ENCODE results near the gene IMPDH2.

Gene IMPDH2

DNA sequence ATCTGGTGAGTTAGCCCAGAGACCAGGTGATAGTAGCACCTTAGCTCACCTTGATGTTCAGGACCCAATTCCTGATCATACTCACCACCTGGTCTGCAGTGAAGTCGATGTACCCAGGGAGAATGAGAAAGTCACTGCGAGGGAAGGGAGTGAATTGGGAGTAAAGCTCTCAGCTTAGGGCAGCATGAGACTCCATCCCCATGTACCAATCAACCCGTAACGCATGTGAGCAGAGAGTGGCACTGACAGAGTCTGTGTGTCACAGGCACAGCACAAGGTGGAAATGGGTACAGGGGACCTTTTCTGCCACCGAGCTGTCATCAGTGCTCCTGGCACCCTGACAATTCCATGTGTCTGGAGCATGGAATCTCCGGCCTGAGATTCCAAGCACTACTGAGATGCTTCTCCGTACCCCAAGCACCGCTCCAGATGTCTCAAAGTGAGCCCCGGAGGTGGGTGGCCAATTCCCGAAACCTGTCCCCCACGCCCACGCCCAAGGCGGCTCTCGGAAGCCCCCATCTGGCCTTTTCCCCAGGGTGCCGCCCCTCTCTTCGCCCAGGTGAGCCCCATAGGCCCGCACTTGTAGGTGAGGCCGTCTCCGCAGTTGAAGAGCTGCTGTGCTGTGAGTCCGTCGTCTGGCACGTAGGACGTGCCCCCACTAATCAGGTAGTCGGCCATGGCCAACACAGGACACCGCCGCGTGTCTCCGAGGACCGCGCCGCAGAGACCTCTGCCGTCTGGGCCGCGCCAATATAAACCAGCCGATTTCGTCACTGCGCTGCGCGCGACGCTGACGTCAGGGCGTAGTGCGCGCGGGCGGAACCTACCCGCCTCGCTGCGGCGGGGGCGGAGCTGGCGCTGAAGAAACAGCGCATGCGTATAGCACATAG, at the start of gene IMPDH2:
TSS of gene IMPDH2 (minus strand) at position 726 of the 890 bp plus-strand sequence. CDS start at position 678, 48 bp downstream.
- DNase-seq, result peak; percentile 72

DNA sequence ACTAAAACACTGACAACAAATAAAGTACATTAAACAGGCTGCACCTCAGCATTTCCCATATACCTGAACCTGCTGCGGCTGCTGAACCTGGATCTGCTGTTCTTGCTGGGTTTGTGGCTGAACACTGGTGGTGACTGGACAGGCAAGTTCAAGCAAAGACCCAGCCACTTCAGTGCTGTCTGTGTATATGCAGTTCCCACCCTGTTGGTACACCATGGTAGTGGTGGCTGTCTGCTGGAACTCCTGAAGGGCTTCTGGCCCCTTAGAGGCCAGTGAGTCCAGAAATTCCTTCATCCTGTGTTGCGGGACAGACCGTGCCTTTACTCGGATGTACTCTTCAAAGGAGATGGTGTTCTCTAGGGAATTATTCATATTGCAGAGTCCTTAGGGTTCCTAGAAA, 47.4 kb upstream of the IMPDH2 start:
- no peak for DNase-seq

DNA sequence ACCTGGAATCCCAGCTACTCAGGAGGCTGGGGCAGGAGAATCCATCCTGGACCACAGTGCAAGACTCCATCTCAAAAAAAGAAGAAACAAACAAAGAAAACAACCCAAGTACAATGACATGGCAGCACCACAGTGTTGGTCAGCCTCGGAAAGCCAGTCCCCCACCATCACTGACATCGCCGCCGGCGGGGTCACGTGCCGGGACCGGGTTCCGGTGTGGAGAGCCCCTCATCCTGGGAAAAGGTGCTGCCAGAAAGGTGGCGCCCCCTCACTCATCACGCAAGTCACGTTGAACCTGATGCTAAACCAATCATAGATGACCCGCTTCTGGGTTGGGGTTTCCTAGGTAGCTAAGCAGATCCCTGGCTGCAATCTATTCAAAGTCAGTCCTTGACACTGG, 46.9 kb upstream of the IMPDH2 start:
- no peak for DNase-seq

DNA sequence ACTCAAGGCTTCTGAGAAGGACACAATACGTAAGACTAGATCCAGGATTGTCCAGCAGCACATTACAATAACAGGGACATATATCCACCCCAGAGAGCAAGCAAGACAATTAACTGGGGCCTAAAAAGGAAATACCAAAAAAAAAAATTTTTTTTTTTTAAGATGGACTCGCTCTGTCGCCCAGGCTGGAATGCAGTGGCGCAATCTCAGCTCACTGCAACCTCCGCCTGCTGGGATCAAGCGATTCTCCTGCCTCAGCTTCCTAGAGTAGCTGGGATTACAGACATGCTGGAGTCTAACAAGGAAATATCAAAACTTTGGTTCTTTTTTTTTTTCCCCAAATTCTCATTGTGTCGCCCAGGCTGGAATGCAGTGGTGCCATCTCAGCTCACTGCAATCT, 28.8 kb upstream of the IMPDH2 start:
- DNase-seq, result no peak

DNA sequence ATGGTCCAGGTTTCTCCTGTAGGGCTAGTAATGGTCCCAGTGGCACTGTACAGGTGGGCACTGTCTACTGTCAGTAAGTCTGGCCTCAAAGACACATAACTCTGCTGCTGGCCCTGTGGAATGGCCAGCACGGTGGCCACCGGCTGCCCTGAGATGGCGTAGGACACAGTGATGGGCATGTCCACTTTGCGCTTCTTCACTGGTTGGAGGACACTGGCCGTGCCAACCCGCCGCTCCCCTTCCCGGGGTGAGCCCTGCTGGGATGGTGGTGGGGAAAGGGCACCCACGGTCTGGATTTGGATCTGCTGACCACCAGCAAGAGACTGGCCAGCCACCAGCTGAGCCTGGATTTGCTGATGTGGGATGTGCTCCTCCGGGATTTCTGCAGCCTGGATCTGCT, 28.1 kb upstream of the IMPDH2 start:
- DNase-seq, result no peak

DNA sequence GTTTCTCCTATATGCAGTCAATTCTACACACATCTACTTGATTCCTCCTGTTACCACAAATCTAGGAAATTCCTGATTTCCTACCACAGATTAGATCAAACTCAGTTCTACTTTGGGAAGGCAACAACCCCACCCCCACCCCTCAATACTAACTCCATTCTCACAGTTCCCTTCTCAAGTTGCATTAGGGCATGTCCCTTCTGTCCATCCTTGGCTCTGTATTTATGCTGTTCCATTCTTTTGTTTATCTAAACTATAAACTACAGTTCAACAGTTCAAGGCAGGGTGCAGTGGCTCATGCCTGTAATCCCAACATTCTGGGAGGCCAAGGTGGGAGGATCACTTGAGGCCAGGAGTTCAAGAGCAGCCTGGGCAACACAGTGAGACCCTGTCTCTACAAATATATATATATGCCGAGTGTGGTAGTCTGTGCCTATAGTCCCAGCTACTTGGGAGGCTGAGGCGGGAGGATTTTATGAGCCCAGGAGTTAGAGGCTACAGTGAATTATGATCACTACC, 25.2 kb upstream of the IMPDH2 start:
- DNase-seq, result no peak

DNA sequence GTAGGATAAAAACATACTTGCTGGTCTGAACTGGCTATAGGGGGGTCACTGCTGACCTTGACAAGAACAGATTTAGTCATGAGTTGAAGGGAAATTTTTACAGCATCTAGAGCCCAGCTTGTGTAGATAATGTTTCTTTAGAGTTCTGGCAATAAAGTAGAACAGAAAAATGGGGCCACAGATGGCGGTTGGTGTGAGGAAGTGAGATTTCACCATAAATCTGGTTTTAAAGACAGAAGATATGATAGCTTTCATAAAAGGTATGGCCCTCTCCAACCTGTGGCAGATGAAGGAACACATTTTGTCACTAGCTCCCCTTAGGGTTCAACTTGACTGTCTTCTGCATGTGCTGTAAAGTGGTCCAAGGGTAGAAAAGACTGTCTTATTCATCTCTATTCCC, 24.3 kb upstream of the IMPDH2 start:
- DNase-seq, result no peak

DNA sequence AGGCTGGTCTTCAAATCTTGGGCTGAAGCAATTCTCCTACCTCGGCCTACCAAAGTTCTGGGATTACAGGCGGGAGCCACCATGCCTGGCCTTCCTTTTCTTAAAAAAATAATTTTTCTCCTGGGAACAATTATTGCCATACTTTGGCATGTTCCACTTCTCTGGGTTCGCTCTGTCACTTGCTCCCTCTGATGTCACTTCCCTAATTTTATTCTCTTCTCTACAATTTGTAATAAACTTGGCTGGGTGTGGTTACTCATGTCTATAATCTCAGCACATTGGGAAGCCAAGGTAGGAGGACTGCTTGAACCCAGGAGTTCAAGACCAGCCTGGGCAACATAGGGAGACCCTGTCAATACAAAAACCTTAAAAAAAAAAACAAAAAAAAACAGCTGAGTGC, 6.1 kb upstream of the IMPDH2 start:
- no peak for DNase-seq

DNA sequence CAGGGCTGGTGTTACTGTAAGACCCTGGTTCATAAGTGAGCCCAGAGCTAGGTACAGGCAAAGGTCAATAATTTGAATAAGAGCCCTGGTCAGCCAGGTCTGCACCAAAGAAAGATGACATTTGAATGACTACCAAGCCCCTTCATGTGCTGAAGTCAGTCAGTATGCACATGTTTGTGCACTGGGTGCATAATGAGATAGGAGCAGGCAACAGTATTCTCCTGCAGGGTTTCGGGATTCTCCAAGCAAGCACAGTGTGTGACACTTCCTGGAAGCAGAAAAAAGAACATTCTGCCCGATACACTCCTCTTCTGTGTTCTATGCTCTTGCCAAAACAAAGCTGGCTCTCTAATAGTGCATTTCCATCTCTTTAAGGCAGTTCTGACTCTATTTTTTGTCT, 5.5 kb upstream of the IMPDH2 start:
- DNase-seq, result no peak

DNA sequence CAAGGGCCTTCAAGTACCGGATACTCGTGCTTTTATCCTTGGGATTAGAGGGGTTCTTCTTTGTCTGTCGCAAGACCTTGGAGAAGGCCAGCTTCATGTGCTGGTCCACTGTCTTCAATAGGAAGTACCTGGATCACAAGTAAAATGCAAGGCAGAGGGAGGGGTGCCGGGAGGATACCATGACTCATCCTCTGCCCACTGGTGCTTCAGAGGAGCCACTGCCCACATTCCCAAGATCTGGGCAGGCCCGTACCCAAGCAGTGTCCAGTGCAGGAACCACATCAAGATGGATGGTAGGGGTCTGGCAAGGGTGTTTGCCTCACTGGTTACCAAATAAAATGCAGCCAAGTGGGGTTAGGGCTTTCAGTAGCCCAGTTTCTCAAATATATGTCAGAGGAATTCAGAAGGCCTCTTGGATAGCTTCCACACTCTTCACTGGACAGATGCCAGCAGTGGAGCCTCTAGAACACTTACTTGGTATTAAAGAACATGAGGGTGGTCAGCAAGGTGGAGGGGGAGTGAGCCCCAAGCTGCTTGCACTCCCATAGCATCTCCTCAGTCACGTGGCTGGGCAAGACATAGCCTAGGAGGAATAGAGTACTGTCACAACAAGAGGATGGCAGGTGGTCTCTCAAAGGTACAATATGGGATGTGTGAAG, 3.6 kb upstream of the IMPDH2 start:
- DNase-seq, result no peak

DNA sequence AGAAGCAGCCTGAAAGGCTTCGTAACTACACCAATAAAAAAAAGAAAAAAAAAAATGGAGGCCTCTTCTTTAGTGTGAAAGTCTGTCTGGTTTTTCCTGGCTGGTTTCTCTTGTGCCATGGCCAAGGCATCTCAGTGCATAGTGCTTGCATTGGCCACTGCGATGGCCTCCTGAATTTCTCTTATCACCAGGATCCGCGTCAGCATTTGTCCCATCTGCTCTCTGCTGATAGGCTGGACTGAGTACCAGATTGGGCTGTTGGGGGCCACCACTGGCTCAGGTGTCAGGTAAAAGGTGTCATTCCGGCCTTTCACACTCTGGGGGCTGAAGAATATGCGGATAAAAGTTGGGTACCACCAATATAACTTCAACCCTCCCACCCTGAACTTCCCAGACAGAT, 1.1 kb upstream of the IMPDH2 start:
- DNase-seq, result no peak

DNA sequence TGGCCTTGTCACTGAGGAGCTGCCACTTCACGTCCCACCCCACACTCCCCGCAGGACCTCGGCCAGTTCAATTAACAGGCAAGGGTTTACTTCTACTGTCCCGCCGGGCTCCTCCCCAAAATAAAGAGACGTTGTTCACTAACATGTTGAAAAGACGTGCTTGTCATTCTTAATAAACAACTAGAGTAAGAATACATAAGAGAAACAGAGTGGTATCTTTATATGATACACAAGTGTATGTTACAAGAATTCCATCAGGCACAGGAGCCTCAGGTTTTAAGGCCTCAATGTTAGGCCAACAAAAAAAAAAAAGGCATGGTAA, 326 bp upstream of the IMPDH2 start:
- no peak for DNase-seq

DNA sequence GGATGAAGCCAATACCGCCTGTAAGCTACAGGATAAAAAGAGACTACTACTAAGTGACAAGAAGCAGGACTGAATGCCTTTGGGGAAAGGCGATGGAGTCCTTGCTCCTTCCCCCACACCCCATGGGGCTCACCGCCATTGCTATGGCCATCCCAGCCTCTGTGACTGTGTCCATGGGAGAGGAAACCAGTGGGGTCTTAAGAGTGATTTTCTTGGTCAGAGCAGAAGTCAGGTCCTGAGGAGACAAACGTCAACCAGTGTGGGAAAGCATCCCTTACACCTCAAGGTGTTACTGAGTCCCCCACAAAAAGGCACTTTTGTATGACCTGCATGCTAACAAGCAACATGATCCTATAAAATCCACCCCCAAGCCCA, 913 bp downstream of the IMPDH2 start:
- DNase-seq, result no peak

DNA sequence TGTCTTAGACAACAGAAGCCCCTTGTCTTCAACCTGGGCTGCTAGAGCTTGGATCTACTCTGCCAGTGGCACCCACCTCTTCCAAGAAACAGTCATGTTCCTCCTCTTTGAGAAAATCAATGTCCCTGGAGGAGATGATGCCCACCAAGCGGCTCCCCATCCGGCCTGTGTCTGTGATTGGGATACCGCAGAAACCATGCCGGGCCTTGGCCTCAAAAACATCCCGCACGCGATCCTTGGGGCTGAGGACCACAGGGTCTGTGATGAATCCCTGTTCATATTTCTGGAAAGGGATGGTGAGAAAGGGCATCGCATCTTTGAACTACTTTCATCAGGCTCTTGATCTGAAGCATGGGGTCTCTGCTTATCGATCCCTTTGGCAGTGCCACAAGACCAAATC, 1.6 kb downstream of the IMPDH2 start:
- DNase-seq, result no peak

DNA sequence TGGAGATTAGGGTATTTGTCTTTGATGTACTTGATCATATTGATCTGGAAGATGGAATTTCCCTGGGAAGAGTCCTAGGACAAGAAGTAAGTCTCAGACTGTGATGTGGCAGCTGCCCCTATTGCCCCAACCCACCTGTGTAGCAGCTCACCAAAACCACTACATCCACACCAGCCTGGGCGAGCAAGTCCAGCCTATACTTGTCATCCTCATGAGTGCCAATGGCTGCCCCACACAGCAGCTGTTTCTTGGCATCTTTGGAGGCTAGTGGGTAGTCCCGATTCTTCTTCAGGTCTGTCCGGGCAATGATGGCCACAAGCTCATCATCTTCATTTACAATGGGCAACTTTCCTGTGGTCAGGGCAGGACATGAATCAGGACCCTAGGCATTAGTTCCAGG, 2.7 kb downstream of the IMPDH2 start:
- no peak for DNase-seq

DNA sequence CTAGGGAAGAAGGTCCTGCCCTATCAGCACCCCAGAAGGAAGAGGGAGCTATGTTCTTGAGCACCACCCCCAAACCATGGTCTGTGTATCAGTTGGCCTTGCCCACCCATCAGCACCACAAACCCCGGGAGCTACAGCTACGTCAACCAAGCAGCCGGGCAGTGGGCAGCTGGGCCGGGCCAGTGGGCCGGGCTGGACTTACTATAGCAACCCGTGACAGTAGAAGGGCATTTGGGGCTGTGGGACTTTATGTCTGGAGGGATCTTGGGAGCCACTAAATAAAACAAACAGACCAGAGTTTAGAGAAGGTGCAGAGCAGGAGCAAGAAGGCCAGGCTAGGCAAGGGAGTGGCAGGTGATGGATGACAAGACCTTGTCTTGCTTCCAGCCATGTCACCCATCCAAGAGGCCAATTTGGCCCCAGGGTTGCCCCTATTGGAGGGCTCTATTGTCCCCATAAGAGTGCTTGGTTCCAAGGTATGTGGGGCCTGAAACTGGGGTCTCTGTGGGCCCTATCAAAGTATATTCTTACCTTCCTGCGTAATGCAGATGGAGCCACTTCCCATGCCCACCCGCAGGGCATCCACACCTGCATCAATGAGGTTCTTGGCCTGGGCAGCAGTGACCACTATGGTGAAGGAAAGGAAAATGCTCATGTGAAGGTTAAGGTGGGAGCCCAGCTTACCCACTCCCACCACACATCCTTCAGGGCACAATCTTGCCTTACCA, 3.2 kb downstream of the IMPDH2 start:
- no peak for DNase-seq

DNA sequence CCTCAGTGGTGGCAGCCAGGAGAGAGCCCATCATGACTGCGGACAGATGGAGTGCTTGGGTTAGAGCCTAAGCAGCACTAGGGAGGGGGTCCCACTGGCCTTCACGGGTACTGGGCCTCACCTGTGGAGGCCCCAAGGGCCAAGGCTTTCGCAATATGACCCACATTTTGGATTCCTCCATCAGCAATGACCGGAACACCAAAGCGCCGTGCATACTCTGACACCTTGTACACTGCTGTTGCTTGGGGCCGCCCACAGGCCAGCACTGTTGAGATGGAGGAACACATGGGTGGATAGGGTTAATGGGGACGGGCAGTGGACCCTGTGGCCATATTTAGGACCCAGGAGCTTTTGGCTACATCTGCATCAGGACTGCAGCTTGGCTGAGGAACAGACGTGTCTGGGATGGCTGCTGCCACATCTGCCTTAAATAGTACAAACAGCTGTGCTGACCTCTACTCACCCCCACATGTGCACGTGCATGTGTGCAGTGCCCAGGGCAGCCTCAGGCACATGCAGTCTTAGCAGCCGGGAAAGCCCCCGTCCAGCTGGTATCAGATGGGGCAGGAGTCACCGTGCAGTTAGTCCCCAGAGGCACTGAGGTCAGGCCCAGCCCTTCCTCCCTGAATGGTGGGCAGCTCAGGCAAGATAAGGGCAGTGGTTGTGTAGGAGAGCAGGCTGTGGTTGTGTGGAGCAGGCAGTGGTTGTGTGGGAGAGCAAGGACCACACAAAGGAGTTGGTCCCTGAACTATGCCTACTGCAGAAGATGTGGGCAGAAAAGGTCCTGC, 4.0 kb downstream of the IMPDH2 start:
- no peak for DNase-seq

DNA sequence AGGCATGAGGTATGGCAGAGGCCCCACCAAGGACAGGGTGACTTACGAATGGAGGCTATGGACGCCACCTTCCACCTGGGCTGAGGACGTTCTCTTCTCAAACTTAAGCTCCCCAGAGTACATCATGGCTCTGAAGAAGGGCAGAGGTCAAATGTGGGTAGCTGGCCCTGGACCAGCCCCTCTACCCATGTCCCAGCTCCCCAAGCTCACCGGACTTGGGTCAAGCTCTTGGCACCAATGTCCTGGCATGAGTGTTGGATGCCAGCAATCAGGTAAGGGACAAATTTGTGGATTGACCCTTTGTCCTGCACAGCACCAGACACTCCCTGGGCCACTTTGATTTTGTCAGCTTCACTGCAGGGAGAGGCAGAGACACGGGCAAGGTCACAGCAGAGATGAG, 4.7 kb downstream of the IMPDH2 start:
- DNase-seq, result no peak

DNA sequence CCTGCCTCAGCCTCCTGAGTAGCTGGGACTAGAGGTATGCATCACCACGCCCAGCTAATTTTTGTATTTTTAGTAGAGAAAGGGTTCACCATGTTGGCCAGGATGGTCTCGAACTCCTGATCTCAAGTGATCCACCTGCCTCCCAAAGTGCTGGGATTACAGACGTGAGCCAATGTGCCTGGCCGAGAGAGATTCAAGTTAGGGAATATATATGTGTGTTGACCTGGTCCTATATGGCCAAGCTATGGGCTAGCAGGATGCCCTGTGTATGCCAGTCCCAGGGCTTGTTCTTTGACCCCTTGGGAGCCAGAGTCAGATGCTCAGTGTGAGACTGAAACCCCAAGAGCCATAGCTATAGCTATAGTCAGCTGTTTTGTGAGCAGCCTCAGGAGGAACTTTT, 5.4 kb downstream of the IMPDH2 start:
- no peak for DNase-seq

DNA sequence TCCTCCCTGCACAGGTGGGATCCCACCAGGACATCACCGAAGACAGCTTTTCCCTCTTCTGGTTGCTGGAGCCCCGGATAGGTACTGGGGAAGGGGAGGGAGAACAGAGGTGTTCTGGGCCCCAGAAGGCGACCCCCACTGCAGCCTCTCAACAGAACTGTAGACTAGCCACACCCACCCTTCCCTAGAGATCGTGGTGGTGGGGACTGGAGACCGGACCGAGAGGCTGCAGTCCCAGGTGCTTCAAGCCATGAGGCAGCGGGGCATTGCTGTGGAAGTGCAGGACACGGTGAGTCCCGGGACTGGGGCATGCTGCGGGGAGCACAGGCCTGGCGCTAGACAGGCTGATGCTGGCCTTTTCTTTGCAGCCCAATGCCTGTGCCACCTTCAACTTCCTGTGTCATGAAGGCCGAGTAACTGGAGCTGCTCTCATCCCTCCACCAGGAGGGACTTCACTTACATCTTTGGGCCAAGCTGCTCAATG, 6.5 kb downstream of the IMPDH2 start:
- DNase-seq, result no peak

DNA sequence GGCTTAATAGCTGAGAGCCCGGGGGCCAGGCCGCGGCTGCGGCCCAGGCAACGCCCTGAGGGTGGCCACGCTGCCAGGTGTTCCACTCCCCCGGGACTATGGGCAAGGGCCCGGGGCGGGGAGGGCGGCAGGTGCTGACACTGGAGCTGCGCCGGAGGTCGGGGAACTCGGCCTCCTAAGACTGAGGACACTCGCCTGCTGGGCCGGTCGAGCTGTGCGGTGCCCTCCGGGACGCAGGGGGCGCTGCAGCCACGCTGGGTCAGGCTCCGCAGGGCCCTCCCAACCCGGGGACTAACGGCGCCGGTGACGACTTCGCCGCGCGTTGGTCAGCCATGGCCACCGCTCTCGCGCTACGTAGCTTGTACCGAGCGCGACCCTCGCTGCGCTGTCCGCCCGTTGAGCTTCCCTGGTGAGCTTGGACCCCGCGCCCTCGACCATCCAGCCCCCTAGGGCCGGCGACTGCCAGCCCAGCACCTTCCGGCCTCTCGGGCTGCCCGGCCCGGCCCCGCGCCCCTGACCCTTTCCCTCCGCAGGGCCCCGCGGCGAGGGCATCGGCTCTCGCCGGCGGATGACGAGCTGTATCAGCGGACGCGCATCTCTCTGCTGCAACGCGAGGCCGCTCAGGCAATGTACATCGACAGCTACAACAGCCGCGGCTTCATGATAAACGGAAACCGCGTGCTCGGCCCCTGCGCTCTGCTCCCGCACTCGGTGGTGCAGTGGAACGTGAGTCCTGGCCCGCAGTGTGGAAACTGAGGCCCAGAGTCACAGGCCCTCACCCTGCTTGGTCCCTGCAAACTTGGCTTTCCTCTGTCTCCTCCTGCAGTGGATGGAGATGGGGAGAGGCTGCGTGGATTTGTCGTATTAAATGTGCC, 7.1 kb downstream of the IMPDH2 start, which contains the start of gene NDUFAF3:
TSS of gene NDUFAF3 (plus strand) at position 309 of the 875 bp plus-strand sequence. CDS start at position 333, 24 bp downstream.
- DNase-seq, result peak; percentile 95

All from NCI-H510A treated with DMSO at 0.1 percent for 48 hours (cell line).